ENCODE data around the gene TMEM232.
"Not testable (repeated sequence)": the region's sequence is repeated elsewhere in the genome, so short reads cannot be mapped to it uniquely, and the experiment has no call there.

The TMEM232 gene

GRCh38 chr5:110705349-110705748 lies 21.1 kb downstream of the TMEM232 start:
- no peak for DNase-seq

- DNase-seq: no peak
Observed at GRCh38 chr5:110703481-110703880, 23.0 kb downstream of the TMEM232 start.

- DNase-seq: no peak
Observed at GRCh38 chr5:110702704-110703103, 23.8 kb downstream of the TMEM232 start.

GRCh38 chr5:110702300-110702699 lies 24.2 kb downstream of the TMEM232 start:
- DNase-seq: no peak

GRCh38 chr5:110692669-110693068 lies 33.8 kb downstream of the TMEM232 start:
- DNase-seq: not testable (repeated sequence)

- not testable (repeated sequence) for DNase-seq
Observed at GRCh38 chr5:110690587-110690986, 35.9 kb downstream of the TMEM232 start.

GRCh38 chr5:110687485-110687884 lies 39.0 kb downstream of the TMEM232 start:
- no peak for DNase-seq

GRCh38 chr5:110686270-110686669 lies 40.2 kb downstream of the TMEM232 start:
- no peak for DNase-seq

- DNase-seq: no peak
Observed at GRCh38 chr5:110681953-110682352, 44.5 kb downstream of the TMEM232 start.

- DNase-seq: no peak
Observed at GRCh38 chr5:110681109-110681508, 45.4 kb downstream of the TMEM232 start.

- DNase-seq: not testable (repeated sequence)
Observed at GRCh38 chr5:110676554-110676953, 49.9 kb downstream of the TMEM232 start.

- DNase-seq: no peak
Observed at GRCh38 chr5:110665184-110665726, 61.2 kb downstream of the TMEM232 start.

GRCh38 chr5:110663525-110663924 lies 62.9 kb downstream of the TMEM232 start:
- no peak for DNase-seq

GRCh38 chr5:110658006-110658405 lies 68.5 kb downstream of the TMEM232 start:
- DNase-seq: no peak

GRCh38 chr5:110653231-110653970 lies 73.1 kb downstream of the TMEM232 start:
- DNase-seq: no peak

GRCh38 chr5:110651507-110651906 lies 75.0 kb downstream of the TMEM232 start:
- DNase-seq: no peak

GRCh38 chr5:110644357-110644756 lies 82.1 kb downstream of the TMEM232 start:
- no peak for DNase-seq

GRCh38 chr5:110638970-110639902 lies 87.2 kb downstream of the TMEM232 start:
- DNase-seq: no peak

GRCh38 chr5:110634475-110634874 lies 92.0 kb downstream of the TMEM232 start:
- no peak for DNase-seq

- no peak for DNase-seq
Observed at GRCh38 chr5:110631236-110631635, 95.2 kb downstream of the TMEM232 start.

GRCh38 chr5:110630350-110630749 lies 96.1 kb downstream of the TMEM232 start:
- no peak for DNase-seq

- no peak for DNase-seq
Observed at GRCh38 chr5:110625376-110625999, 101.0 kb downstream of the TMEM232 start.

GRCh38 chr5:110623874-110624273 lies 102.6 kb downstream of the TMEM232 start:
- no peak for DNase-seq
